Liver (tissue), 9 donors: ENCODE measurements around the gene CASZ1. TPM values are rescaled to one million over a fixed set of nuclear protein-coding genes. Genes with fewer than 3 reads are reported as not detected.

Experiments
- DNase-seq: peaks from one replicate; pipeline ENCODE4 v3.0.0-alpha.2; 2017; ENCODE audit warnings: low spot score
- H3K27ac ChIP-seq, 2 donors: one replicate each; pipeline ENCODE4 v1.7.0; 2013; ENCODE audit warnings: inconsistent platforms in 2 of 2, low read length in 2 of 2, control low read depth in 1 of 2, low read depth in 1 of 2, mild to moderate bottlenecking in 1 of 2
- H3K27me3 ChIP-seq, 4 donors: one replicate each; pipeline versions ENCODE4 v1.6.1 to v1.7.0; 2013; ENCODE audit warnings: low read length in 3 of 4, inconsistent platforms in 1 of 4, mild to moderate bottlenecking in 1 of 4, moderate library complexity in 1 of 4; ENCODE audit not compliant: control insufficient read depth in 4 of 4, insufficient read depth in 4 of 4
- H3K36me3 ChIP-seq, 4 donors: one replicate each; pipeline versions ENCODE4 v1.6.1 to v1.7.0; 2013; ENCODE audit warnings: low read length in 3 of 4, mild to moderate bottlenecking in 3 of 4, low read depth in 1 of 4, moderate library complexity in 1 of 4; ENCODE audit not compliant: control insufficient read depth in 4 of 4, insufficient read depth in 3 of 4
- H3K4me1 ChIP-seq, 4 donors: one replicate each; pipeline versions ENCODE4 v1.6.1 to v1.7.0; 2013; ENCODE audit warnings: low read length in 3 of 4, mild to moderate bottlenecking in 3 of 4, moderate library complexity in 1 of 4; ENCODE audit not compliant: control insufficient read depth in 4 of 4, insufficient read depth in 4 of 4
- H3K4me3 ChIP-seq, 3 donors: one replicate each; pipeline versions ENCODE4 v1.6.1 to v1.7.0; 2013; ENCODE audit warnings: low read length in 3 of 3, control low read depth in 1 of 3, low read depth in 1 of 3, mild to moderate bottlenecking in 1 of 3
- H3K9ac ChIP-seq, 2 donors: one replicate each; pipeline ENCODE4 v1.7.0; 2013; ENCODE audit warnings: low read length in 2 of 2, mild to moderate bottlenecking in 2 of 2, moderate library complexity in 2 of 2, control low read depth in 1 of 2, low read depth in 1 of 2
- H3K9me3 ChIP-seq, 4 donors: one replicate each; pipeline versions ENCODE4 v1.6.1 to v1.7.0; 2013; ENCODE audit warnings: low read length in 3 of 4; ENCODE audit not compliant: control insufficient read depth in 4 of 4
- ATF3 ChIP-seq: IDR thresholded peaks from 2 replicates; pipeline ENCODE4 v1.6.1; 2016; ENCODE audit warnings: antibody characterized with exemption
- CTCF ChIP-seq: fragments of 150-350 bp; IDR thresholded peaks from 2 replicates; pipeline ENCODE4 v1.5.1; 2017; ENCODE audit warnings: improper control_type of control experiment, low read depth, low read length; ENCODE audit not compliant: missing input control
- EGR1 ChIP-seq, 2 donors: IDR thresholded peaks; 2 replicates each; pipeline ENCODE4 v1.6.1; 2016 to 2018; ENCODE audit warnings: antibody characterized with exemption in 2 of 2, low read depth in 2 of 2
- FOXA2 ChIP-seq: IDR thresholded peaks from 2 replicates; pipeline ENCODE4 v1.6.1; 2016; ENCODE audit warnings: antibody characterized with exemption
- GABPA ChIP-seq, 2 donors: IDR thresholded peaks in 1 of 2; conservative IDR thresholded peaks in 1 of 2; 2 replicates each; pipeline ENCODE4 v1.6.1; 2016; ENCODE audit warnings: antibody characterized with exemption in 2 of 2, mild to moderate bottlenecking in 1 of 2, moderate library complexity in 1 of 2
- MAX ChIP-seq: IDR thresholded peaks from 2 replicates; pipeline ENCODE4 v1.6.1; 2016; ENCODE audit warnings: antibody characterized with exemption
- NR2F2 ChIP-seq: IDR thresholded peaks from 2 replicates; pipeline ENCODE4 v1.6.1; 2016; ENCODE audit warnings: antibody characterized with exemption
- RAD21 ChIP-seq, 2 donors: IDR thresholded peaks; 2 replicates each; pipeline ENCODE4 v1.6.1; 2016; ENCODE audit warnings: antibody characterized with exemption in 2 of 2, mild to moderate bottlenecking in 2 of 2
- RXRA ChIP-seq, 2 donors: IDR thresholded peaks; 2 replicates each; pipeline ENCODE4 v1.6.1; 2017 to 2018; ENCODE audit warnings: antibody characterized with exemption in 2 of 2, mild to moderate bottlenecking in 1 of 2
- SP1 ChIP-seq: IDR thresholded peaks from 2 replicates; pipeline ENCODE4 v1.6.1; 2018; ENCODE audit warnings: antibody characterized with exemption, mild to moderate bottlenecking
- TAF1 ChIP-seq: conservative IDR thresholded peaks from 2 replicates; pipeline ENCODE4 v1.6.1; 2016; ENCODE audit warnings: antibody characterized with exemption, mild to moderate bottlenecking
- YY1 ChIP-seq: IDR thresholded peaks from 2 replicates; pipeline ENCODE4 v1.6.1; 2016; ENCODE audit warnings: antibody characterized with exemption, mild to moderate bottlenecking
- ZBTB33 ChIP-seq: IDR thresholded peaks from 2 replicates; pipeline ENCODE4 v1.6.1; 2016; ENCODE audit warnings: antibody characterized with exemption
- WGBS: extraction: QIAGEN DNeasy Blood & Tissue Kit; methylation state at CpG from one replicate; pipeline ENCODE4 v1.1.7; 2013; 5-methylcytosine and 5-hydroxymethylcytosine counted together
- polyA plus RNA-seq, 2 donors: library from polyadenylated mRNA; stranded (reverse) in 1 of 2; unstranded in 1 of 2; fragments of 200-250 nt in 1 of 2; fragments of >200 nt in 1 of 2; fragmentation: Nextera tagmentation in 1 of 2; extraction: Ambion mirVana in 1 of 2; gene quantifications; one replicate each; pipeline versions ENCODE4 v1.2.1 to v1.2.3, GENCODE V29; 2013 to 2015
- total RNA-seq, 2 donors: library from RNA; depleted of rRNA; stranded (reverse); fragments of >200 nt; gene quantifications; one replicate each; pipeline ENCODE4 v1.2.3, GENCODE V29; 2014
- donor health status: healthy.
- donor health status: healthy.
- donor health status: healthy.
- donor health status: healthy.
- donor health status: healthy.

The CASZ1 gene
- total and polyA plus RNA-seq, 4 donors, result 1.0 to 3.5 (median 1.9) TPM

GRCh38 chr1:10722803-10723202 is 73.6 kb downstream of the CASZ1 start:
- no peaks in the 10 kb centered on the region for H3K27me3 ChIP-seq
- no peak overlapping the region for H3K27ac ChIP-seq
- H3K4me3 ChIP-seq, result no peak overlapping the region
- no peaks in the 10 kb centered on the region for H3K9me3 ChIP-seq
- TF ChIP-seq TAF1, result no peak
- no peak for TF ChIP-seq FOXA2
- TF ChIP-seq RXRA (IDR thresholded peaks at IDR 0.05), result no peak
- no peak for TF ChIP-seq ZBTB33
- no peak for TF ChIP-seq RAD21 (IDR thresholded peaks at IDR 0.05)
- no peak for TF ChIP-seq EGR1 (IDR thresholded peaks at IDR 0.05; ENCODE audit: low read depth in 2 of 2)
- TF ChIP-seq YY1, result no peak
- no peak for TF ChIP-seq SP1
- no peak for TF ChIP-seq CTCF
- no peak for TF ChIP-seq NR2F2
- no peak overlapping the region for H3K9ac ChIP-seq
- DNase-seq, result no peak
- H3K4me1 ChIP-seq, result peaks cover 0 to 33% (median 25%) of the 10 kb centered on the region in 4 donors
- 95% methylated on average over 16 of the region's 16 CpGs for WGBS
- H3K36me3 ChIP-seq, result no peaks in the 10 kb centered on the region

GRCh38 chr1:10721381-10722321 is 74.8 kb downstream of the CASZ1 start:
- Histone ChIP-seq H3K9me3 (no peaks in the 10 kb centered on the region), H3K9ac (no peak overlapping the region), H3K27ac (no peak overlapping the region), H3K36me3 (no peaks in the 10 kb centered on the region), H3K27me3 (no peaks in the 10 kb centered on the region), H3K4me3 (no peak overlapping the region), H3K4me1 (peaks cover 0 to 22% (median 14%) of the 10 kb centered on the region in 4 donors)
- DNase-seq, result no peak
- 81% methylated on average over 26 of the region's 26 CpGs for WGBS
- TF ChIP-seq ATF3 (no peak), GABPA (IDR thresholded peaks at IDR 0.05 in 1 of 2, conservative IDR thresholded peaks at IDR 0.05 in 1 of 2) (no peak), EGR1 (IDR thresholded peaks at IDR 0.05; ENCODE audit: low read depth in 2 of 2) (no peak), MAX (no peak), FOXA2 (no peak), YY1 (no peak), NR2F2 (no peak)
